AG09319 (cell line): ENCODE results near the gene MAP3K20.
"Not testable (repeated sequence)": the region's sequence is repeated elsewhere in the genome, so short reads cannot be mapped to it uniquely, and the experiment has no call there.

Source experiments
- DNase-seq: peaks from one replicate; pipeline ENCODE4 v3.0.0-alpha.2; 2010; ENCODE audit warnings: low read depth; ENCODE audit errors: extremely low read depth
- TF ChIP-seq, protein P1 (sequence below): IDR thresholded peaks from 2 replicates; pipeline ENCODE4 v1.5.1; 2011; ENCODE audit warnings: low read depth, mild to moderate bottlenecking, inconsistent platforms, low read length, moderate library complexity

The MAP3K20 gene

DNA sequence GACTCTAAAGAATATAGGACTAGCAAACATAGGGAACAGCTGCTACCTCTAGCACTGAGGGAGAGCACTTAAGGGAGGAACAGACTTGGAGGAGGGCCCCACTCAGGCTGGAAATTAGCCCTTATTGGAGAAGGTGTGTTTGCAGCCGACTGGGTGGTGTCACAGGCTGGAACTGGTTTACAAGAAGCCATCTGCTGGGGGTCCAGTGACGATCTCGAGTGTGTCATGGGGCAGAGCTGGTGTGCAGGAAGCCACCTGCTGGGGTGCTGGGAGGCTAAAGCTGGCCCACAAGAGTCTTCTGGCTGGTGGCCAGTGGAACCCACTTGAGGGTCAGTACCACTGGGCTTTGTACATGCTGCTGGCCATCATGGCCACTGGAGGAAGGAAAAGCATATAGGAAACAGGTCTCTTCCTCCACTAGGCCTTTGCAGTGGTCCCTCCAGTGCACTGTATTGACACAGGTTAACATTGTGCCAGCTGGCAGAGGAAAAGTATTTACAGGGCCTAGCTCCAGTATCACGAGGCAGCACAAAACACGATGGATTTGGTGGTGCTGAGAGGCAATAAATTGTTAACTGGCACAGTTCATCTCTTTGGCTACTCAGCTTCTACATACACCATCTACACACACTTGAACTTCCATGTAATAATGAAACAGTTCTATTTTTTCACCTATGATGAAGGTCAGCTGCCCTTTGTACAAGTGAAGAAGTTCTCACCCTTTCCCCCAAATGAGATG is 43.6 kb downstream of the MAP3K20 start:
- TF ChIP-seq, protein P1, sequence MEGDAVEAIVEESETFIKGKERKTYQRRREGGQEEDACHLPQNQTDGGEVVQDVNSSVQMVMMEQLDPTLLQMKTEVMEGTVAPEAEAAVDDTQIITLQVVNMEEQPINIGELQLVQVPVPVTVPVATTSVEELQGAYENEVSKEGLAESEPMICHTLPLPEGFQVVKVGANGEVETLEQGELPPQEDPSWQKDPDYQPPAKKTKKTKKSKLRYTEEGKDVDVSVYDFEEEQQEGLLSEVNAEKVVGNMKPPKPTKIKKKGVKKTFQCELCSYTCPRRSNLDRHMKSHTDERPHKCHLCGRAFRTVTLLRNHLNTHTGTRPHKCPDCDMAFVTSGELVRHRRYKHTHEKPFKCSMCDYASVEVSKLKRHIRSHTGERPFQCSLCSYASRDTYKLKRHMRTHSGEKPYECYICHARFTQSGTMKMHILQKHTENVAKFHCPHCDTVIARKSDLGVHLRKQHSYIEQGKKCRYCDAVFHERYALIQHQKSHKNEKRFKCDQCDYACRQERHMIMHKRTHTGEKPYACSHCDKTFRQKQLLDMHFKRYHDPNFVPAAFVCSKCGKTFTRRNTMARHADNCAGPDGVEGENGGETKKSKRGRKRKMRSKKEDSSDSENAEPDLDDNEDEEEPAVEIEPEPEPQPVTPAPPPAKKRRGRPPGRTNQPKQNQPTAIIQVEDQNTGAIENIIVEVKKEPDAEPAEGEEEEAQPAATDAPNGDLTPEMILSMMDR, result no peak
- DNase-seq, result no peak

DNA sequence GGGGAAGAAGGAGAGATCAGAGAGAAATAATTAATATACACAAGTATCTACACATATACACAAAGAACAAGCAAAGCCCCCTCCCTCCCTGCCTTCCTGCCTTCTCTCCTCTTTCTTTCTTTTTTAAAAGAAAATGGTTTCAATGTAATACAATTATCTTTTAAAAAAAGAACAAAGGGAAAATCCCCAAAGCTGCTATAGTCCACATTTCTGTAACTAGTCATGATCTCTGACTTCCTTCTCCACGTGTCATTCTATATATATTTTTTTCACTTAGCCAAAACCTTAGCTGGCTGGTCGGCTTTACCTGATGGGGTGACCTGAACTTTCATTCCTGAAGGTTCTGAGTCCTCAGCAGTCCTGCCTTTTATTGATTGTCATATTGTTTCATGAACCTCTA is 44.3 kb downstream of the MAP3K20 start:
- TF ChIP-seq, protein P1, result no peak

DNA sequence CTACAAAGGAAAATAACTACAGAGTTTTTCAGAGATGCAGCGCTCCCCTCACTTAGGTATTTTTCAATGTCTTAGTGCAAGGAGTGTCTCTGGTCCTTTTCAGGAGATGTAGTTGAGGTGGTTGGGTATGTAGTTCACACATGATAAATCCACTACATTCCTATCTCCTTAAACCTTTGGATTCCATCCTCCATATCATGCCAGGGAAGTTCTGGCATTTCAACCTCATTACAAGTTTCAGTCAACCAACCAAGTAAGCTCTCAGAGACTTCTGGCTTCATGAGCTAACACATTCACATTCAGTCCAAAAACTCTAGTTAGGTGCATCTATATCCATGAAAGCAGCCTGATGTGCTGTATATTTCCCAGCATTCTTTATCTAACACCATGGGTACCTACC is 47.3 kb downstream of the MAP3K20 start:
- no peak for DNase-seq
- TF ChIP-seq, protein P1, result no peak

More for the DNA sequence above, 44.3 kb downstream of the MAP3K20 start:
- no peak for DNase-seq

DNA sequence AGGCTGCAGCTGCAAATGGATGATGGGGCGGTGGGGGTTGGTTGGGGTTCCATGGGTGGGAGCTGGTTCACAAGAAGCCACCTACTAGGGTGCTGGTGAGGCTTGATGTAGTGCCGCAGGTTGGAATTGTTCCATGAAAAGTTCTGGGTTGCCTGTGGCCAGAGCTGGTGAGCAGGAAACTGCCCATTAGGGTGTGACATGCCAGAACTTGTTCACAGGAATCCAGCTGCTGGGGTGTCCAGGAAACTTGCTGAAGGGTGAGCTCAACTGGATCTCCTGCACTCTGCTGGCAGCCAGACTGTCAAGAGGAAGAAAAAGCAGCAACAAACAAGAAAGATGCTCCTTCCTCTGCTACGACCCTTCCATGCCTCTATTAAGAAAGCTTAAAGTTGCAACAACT is 48.8 kb downstream of the MAP3K20 start:
- no peak for DNase-seq
- TF ChIP-seq, protein P1, result no peak

DNA sequence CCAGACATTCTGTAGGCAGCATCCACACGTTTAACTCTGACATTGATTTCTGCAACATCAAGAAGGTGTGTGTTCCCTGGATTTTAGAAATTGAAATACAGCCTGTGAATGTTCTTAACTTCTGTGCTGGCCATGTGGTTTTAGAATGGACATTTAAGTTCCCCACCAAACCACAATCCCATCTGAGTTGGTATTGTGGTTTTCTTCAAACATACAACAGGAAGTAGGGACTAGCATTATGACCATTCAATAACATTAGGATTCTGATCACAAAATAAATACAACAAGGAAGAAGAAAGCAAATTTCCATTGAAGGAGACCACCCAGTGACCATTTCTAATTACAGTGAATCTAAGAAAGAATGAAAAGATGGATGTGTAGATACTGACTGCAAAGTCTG is 51.2 kb downstream of the MAP3K20 start:
- TF ChIP-seq, protein P1, result no peak
- no peak for DNase-seq

DNA sequence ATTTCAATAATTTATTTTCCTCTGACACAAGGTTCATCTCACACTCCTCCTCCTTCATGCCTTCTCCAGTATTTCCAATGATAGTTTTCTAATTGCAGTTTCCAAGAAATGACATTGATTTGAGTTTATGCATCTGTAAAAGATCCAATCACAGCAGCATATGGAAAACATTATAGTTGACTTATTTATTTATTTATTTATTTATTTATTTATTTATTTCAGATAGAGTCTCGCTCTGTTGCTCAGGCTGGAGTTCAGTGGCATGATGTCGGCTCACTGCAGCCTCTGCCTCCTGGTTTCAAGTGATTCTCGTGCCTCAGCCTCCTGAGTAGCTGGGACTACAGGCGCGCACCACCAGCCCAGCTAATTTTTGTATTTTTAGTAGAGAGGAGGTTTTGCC is 52.5 kb downstream of the MAP3K20 start:
- not testable (repeated sequence) for DNase-seq

DNA sequence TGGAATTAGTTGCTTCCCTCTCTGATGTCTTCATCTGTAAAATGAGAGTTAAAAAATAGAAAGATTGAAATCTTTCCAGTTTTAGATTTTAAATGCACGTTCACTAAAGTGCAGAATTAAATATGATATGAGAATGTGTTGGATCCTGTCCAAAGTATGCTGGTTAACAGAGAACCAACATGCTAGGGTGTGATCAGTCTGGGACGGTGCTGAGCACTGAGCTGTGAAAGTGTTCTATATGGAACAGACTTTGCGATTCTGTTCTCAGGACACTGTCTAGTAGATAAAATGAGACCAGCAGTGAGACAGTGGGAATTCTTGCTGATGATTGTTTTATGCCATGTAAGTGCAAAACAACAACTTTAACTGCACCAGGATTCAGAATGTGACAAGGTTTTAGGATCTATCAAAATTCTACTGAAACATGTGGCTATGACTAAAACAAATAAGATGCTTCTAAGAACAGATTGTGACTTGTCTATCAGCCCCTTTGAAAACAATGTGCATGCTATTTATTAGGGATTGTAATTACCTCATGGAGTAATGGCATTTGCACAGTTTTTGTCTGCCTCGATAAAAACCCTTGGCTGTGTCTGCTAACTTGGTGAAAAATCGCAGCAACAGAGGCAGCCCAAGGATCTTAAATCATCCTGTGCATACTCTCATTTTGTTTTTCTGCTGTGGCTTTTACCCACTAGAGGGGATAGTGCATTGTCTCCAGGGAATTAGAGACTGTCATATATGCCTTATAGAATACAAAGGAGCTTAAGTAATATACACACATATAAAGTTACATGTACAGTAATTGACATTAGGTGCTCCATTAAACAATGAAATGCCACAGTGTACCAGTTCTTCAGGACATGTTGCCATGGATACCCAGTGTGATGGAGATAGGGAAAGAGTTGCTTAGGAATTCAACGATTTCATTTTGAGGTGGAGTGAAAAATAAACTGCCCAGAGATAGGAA is 55.1 kb downstream of the MAP3K20 start:
- TF ChIP-seq, protein P1, result no peak
- DNase-seq, result no peak
